PC-9 (cell line): ENCODE measurements around the gene VPS8. TPM values are rescaled to one million over a fixed set of nuclear protein-coding genes. Genes with fewer than 3 reads are reported as not detected.

ENCODE experiments used
- BruUV-seq: library from RNA; stranded (reverse); fragments of 400-500 nt; replicated peaks from 2 replicates; lab custom pipeline; 2021; lab: Mats Ljungman, UMichigan
- CTCF ChIA-PET: fragments of 300-600 bp; sonication (Branson Sonifier 250); formaldehyde crosslinking; loops from one replicate; lab custom pipeline; 2022; ENCODE audit warnings: antibody characterized with exemption; lab: Charles Lee
- POLR2A ChIA-PET: fragments of 300-600 bp; sonication (Branson Sonifier 250); formaldehyde crosslinking; loops from one replicate; lab custom pipeline; 2022; ENCODE audit warnings: antibody characterized with exemption; ENCODE audit not compliant: unreplicated experiment; lab: Charles Lee
- DNase-seq, 2 experiments: peaks; one replicate each; pipeline versions ENCODE4 v3.0.0 to v3.0.0-alpha.2; 2015 to 2022; ENCODE audit warnings: mixed read lengths in 1 of 2
- H2AFZ ChIP-seq: fragments of 200-600 bp; sonication (generic); 2 replicates; pipeline ENCODE4 v1.8.1; 2017; ENCODE audit warnings: antibody characterized with exemption
- H3F3A ChIP-seq: fragments of 200-600 bp; sonication (generic); 2 replicates; pipeline ENCODE4 v1.8.1; 2017; ENCODE audit warnings: antibody characterized with exemption, mild to moderate bottlenecking, low read depth; ENCODE audit not compliant: insufficient read depth
- H3K27ac ChIP-seq: fragments of 200-600 bp; sonication (generic); 2 replicates; pipeline ENCODE4 v1.6.1; 2016; ENCODE audit warnings: mixed run types
- H3K27me3 ChIP-seq: fragments of 200-600 bp; sonication (generic); 2 replicates; pipeline ENCODE4 v1.6.1; 2016; ENCODE audit warnings: low read depth, mixed run types; ENCODE audit not compliant: insufficient read depth
- H3K36me3 ChIP-seq: fragments of 200-600 bp; sonication (generic); 2 replicates; pipeline ENCODE4 v1.6.1; 2016; ENCODE audit warnings: low read depth, mixed run types
- H3K4me1 ChIP-seq: fragments of 200-600 bp; sonication (generic); replicated peaks from 2 replicates; pipeline ENCODE4 v1.6.1; 2016; ENCODE audit warnings: mixed run types; ENCODE audit not compliant: insufficient read depth
- H3K4me2 ChIP-seq: fragments of 200-600 bp; sonication (generic); 2 replicates; pipeline ENCODE4 v1.6.1; 2017; ENCODE audit warnings: mixed run types
- H3K4me3 ChIP-seq: fragments of 200-600 bp; sonication (generic); 2 replicates; pipeline ENCODE4 v1.6.1; 2016; ENCODE audit warnings: mixed run types
- H3K79me2 ChIP-seq: fragments of 200-600 bp; sonication (generic); 2 replicates; pipeline ENCODE4 v1.6.1; 2017; ENCODE audit warnings: low read depth, mixed run types
- H3K9me2 ChIP-seq: fragments of 200-600 bp; sonication (generic); 2 replicates; pipeline ENCODE4 v1.8.1; 2017; ENCODE audit warnings: mild to moderate bottlenecking; ENCODE audit not compliant: insufficient read depth
- H3K9me3 ChIP-seq: fragments of 200-600 bp; sonication (generic); 2 replicates; pipeline ENCODE4 v1.8.1; 2016; ENCODE audit warnings: low read depth; ENCODE audit not compliant: insufficient read depth
- H4K20me1 ChIP-seq: fragments of 200-600 bp; sonication (generic); 2 replicates; pipeline ENCODE4 v1.8.1; 2017; ENCODE audit not compliant: insufficient read depth
- CTCF ChIP-seq: fragments of 200-600 bp; sonication (generic); conservative IDR thresholded peaks from 2 replicates; pipeline ENCODE4 v1.6.1; 2017; ENCODE audit warnings: mixed run types, antibody characterized with exemption, mild to moderate bottlenecking, moderate library complexity
- EZH2 ChIP-seq: fragments of 200-600 bp; sonication (generic); IDR thresholded peaks from 2 replicates; pipeline ENCODE4 v1.8.0; 2017; ENCODE audit warnings: antibody characterized with exemption, low read depth
- intact Hi-C: fragments of 100-400 bp; cut with micrococcal nuclease; formaldehyde crosslinking; loops from one replicate; pipeline ENCODE4 v1.10.0; 2022; ENCODE audit not compliant: unreplicated experiment
- total RNA-seq: library from RNA; stranded (reverse); gene quantifications from 2 replicates; pipeline ENCODE4 v1.2.3, GENCODE V29; 2021

The VPS8 gene
- total RNA-seq, 1 experiment from 2014 or later, result 80.8 TPM

DNA sequence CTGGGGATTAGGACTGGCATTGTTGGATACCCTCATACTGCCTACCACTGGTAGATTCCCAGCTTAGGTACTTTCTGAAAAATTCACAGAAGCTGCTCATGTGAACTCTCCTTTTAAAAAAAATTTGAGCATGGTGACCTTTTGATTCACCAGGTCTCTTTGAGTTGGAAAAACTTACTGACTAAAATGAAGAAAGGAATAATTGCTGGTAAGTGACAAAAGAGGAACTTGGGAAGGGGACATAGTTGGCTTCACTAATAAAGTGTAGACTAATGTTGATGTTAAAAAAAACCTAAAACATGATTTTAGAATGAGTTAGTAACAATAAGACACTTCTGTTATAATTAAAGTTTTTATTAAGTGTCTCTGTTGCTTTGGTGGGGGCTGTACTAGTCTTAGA, 8.6 kb downstream of the VPS8 start:
- CTCF ChIA-PET, result no interaction called here
- H3K4me3 ChIP-seq, result no peak overlapping the region

DNA sequence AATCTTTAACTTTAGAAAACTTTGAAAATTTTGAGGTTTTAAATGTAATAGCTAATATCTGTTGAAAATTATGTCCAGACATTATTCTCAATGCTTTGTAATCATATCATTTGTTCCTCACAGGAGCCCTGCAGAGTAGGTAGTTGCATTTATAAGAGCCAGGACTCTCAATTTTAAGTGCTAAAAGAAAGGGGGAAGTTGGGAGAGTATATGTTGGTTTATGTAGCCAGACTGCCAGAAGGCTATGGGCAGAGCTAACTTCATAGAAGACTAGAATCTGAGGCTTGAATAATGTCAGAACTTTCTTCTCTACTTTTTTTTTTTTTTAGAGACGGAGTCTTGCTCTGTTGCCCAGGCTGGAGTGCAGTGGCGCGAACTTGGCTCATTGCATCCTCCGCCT, 9.1 kb downstream of the VPS8 start:
- peaks cover 15% of the 10 kb centered on the region for H4K20me1 ChIP-seq
- H3K27me3 ChIP-seq, result no peaks in the 10 kb centered on the region
- no peak for DNase-seq
- no TSS peak for BruUV-seq
- no peak overlapping the region for H3K4me3 ChIP-seq
- no peak overlapping the region for H3K4me2 ChIP-seq
- intact Hi-C loops, result no loop called here
- H3K4me1 ChIP-seq, result no peaks in the 10 kb centered on the region
- H3K9me2 ChIP-seq, result no peaks in the 10 kb centered on the region
- no peak overlapping the region for H2AFZ ChIP-seq
- H3F3A ChIP-seq, result no peaks in the 10 kb centered on the region
- H3K9me3 ChIP-seq, result no peaks in the 10 kb centered on the region
- POLR2A ChIA-PET, result no interaction called here
- TF ChIP-seq CTCF (no peak), EZH2 (no peak)
- CTCF ChIA-PET, result no interaction called here
- no peaks in the 10 kb centered on the region for H3K79me2 ChIP-seq
- H3K36me3 ChIP-seq, result no peaks in the 10 kb centered on the region
- H3K27ac ChIP-seq, result no peak overlapping the region

More for the DNA sequence above, 8.6 kb downstream of the VPS8 start:
- H2AFZ ChIP-seq, result no peak overlapping the region
- no peaks in the 10 kb centered on the region for H3F3A ChIP-seq
- H3K36me3 ChIP-seq, result no peaks in the 10 kb centered on the region
- POLR2A ChIA-PET, result no interaction called here
- no peak overlapping the region for H3K4me2 ChIP-seq
- no TSS peak for BruUV-seq
- DNase-seq, result no peak
- H3K27me3 ChIP-seq, result no peaks in the 10 kb centered on the region
- TF ChIP-seq EZH2 (no peak), CTCF (no peak)
- no peaks in the 10 kb centered on the region for H3K4me1 ChIP-seq
- no peaks in the 10 kb centered on the region for H3K9me2 ChIP-seq
- no peaks in the 10 kb centered on the region for H3K79me2 ChIP-seq
- no peak overlapping the region for H3K27ac ChIP-seq
- peaks cover 15% of the 10 kb centered on the region for H4K20me1 ChIP-seq
- no peaks in the 10 kb centered on the region for H3K9me3 ChIP-seq
- intact Hi-C loops, result no loop called here

DNA sequence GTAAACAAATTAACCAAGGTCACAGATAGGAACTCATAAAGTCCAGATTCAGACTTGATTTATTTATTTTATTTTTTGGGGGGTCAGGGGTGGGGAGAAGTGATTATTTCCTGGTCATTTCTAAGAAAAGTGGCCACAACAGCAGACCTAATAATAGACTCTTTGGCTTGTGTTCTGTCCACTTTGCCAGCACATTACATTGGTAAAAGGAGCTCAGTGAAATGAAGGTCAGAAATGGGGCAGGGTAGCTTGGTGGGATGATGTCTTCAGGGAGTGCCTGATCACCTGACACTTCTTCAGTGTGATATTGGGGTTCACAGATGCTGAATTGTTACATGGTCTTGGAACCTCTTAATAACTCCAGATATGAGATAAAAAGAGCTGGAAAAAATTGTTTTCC, 10.1 kb downstream of the VPS8 start:
- Histone ChIP-seq H3K4me2 (no peak overlapping the region), H2AFZ (no peak overlapping the region), H3K79me2 (no peaks in the 10 kb centered on the region), H3K36me3 (no peaks in the 10 kb centered on the region), H3K27me3 (no peaks in the 10 kb centered on the region), H3K4me3 (no peak overlapping the region), H4K20me1 (peaks cover 15% of the 10 kb centered on the region), H3K27ac (no peak overlapping the region), H3K4me1 (no peaks in the 10 kb centered on the region), H3K9me2 (no peaks in the 10 kb centered on the region), H3K9me3 (no peaks in the 10 kb centered on the region), H3F3A (no peaks in the 10 kb centered on the region)
- intact Hi-C loops, result no loop called here
- BruUV-seq, result no TSS peak
- DNase-seq, result no peak
- CTCF ChIA-PET, result no interaction called here
- TF ChIP-seq CTCF (no peak), EZH2 (no peak)
- POLR2A ChIA-PET, result no interaction called here
